Measurements from ENCODE around the gene TAS2R9. TPM values are rescaled to one million over a fixed set of nuclear protein-coding genes. Genes with fewer than 3 reads are reported as not detected.

The TAS2R9 gene
- total RNA-seq, 2 experiments from 2014 or later: not detected

GRCh38 chr12:10842862-10843261 is 32.9 kb upstream of the TAS2R9 start:
- ChIA-PET POLR2A (interaction anchor here (0.6 kb wide), 1 partner anchor 1252 kb away, joined by 4 read pairs; no protein-coding TSS in a partner anchor), CTCF (ENCODE audit: unreplicated experiment) (no interaction called here)
- no peaks in the 10 kb centered on the region for H3K9me2 ChIP-seq (ENCODE audit: insufficient read depth, low read length)
- H3K27ac ChIP-seq (ENCODE audit: low read depth, low read length, poor library complexity, severe bottlenecking): no peak overlapping the region
- H3K4me1 ChIP-seq (ENCODE audit: insufficient read depth, low read length, poor library complexity, severe bottlenecking): no peaks in the 10 kb centered on the region
- no TSS peak for BruUV-seq (replicated peaks)
- no peaks in the 10 kb centered on the region for H3K9me3 ChIP-seq (ENCODE audit: low read length)
- no peaks in the 10 kb centered on the region for H3K79me2 ChIP-seq (ENCODE audit: insufficient read depth, low read depth, low read length)
- H3K4me2 ChIP-seq (ENCODE audit: low read length): no peak overlapping the region
- H3K4me3 ChIP-seq (ENCODE audit: low read depth, low read length, poor library complexity, severe bottlenecking): no peak overlapping the region
- no peak for TF ChIP-seq EZH2phosphoT487 (IDR thresholded peaks at IDR 0.05; ENCODE audit: borderline replicate concordance, low read depth, low read length)
- TF ChIP-seq CTCF (conservative IDR thresholded peaks at IDR 0.05; ENCODE audit: low read length): no peak
- no peaks in the 10 kb centered on the region for H4K20me1 ChIP-seq (ENCODE audit: insufficient read depth, low read length)
- DNase-seq (ENCODE audit: low spot score): no peak
- intact Hi-C loops (cut with micrococcal nuclease; ENCODE audit: unreplicated experiment): no loop called here
- no peak overlapping the region for H2AFZ ChIP-seq (ENCODE audit: low read length)
- no peaks in the 10 kb centered on the region for H3K36me3 ChIP-seq (ENCODE audit: insufficient read depth, low read length)

GRCh38 chr12:10838461-10838860 is 28.5 kb upstream of the TAS2R9 start:
- no peak for DNase-seq (ENCODE audit: low spot score)
- CTCF ChIA-PET (ENCODE audit: unreplicated experiment): no interaction called here
- Histone ChIP-seq H3K36me3 (ENCODE audit: insufficient read depth, low read length) (no peaks in the 10 kb centered on the region), H3K27ac (ENCODE audit: low read depth, low read length, poor library complexity, severe bottlenecking) (no peak overlapping the region), H3K79me2 (ENCODE audit: insufficient read depth, low read depth, low read length) (no peaks in the 10 kb centered on the region), H2AFZ (ENCODE audit: low read length) (no peak overlapping the region), H3K4me1 (ENCODE audit: insufficient read depth, low read length, poor library complexity, severe bottlenecking) (no peaks in the 10 kb centered on the region), H3K9me2 (ENCODE audit: insufficient read depth, low read length) (peaks cover 4% of the 10 kb centered on the region; the same call in 1 of the 2 replicates), H4K20me1 (ENCODE audit: insufficient read depth, low read length) (no peaks in the 10 kb centered on the region), H3K9me3 (ENCODE audit: low read length) (no peaks in the 10 kb centered on the region), H3K4me2 (ENCODE audit: low read length) (no peak overlapping the region), H3K4me3 (ENCODE audit: low read depth, low read length, poor library complexity, severe bottlenecking) (no peak overlapping the region)
- no TSS peak for BruUV-seq (replicated peaks)
- no peak for TF ChIP-seq CTCF (conservative IDR thresholded peaks at IDR 0.05; ENCODE audit: low read length)
- no peak for TF ChIP-seq EZH2phosphoT487 (IDR thresholded peaks at IDR 0.05; ENCODE audit: borderline replicate concordance, low read depth, low read length)
- intact Hi-C loops (cut with micrococcal nuclease; ENCODE audit: unreplicated experiment): no loop called here
- POLR2A ChIA-PET: interaction anchor here (1.5 kb wide), 1 partner anchor 12 kb away, joined by 5 read pairs; the partner anchor contains the start of gene TAS2R10

GRCh38 chr12:10829994-10830393 is 20.0 kb upstream of the TAS2R9 start:
- H3K9me2 ChIP-seq (ENCODE audit: insufficient read depth, low read length): peaks cover 4% of the 10 kb centered on the region; the same call in 1 of the 2 replicates
- no peak overlapping the region for H2AFZ ChIP-seq (ENCODE audit: low read length)
- no peaks in the 10 kb centered on the region for H3K4me1 ChIP-seq (ENCODE audit: insufficient read depth, low read length, poor library complexity, severe bottlenecking)
- no peaks in the 10 kb centered on the region for H3K9me3 ChIP-seq (ENCODE audit: low read length)
- intact Hi-C loops (cut with micrococcal nuclease; ENCODE audit: unreplicated experiment): no loop called here
- no TSS peak for BruUV-seq (replicated peaks)
- POLR2A ChIA-PET: no interaction called here
- CTCF ChIA-PET (ENCODE audit: unreplicated experiment): no interaction called here
- no peak for DNase-seq (ENCODE audit: low spot score)
- no peak overlapping the region for H3K27ac ChIP-seq (ENCODE audit: low read depth, low read length, poor library complexity, severe bottlenecking)
- no peaks in the 10 kb centered on the region for H3K36me3 ChIP-seq (ENCODE audit: insufficient read depth, low read length)
- no peak overlapping the region for H3K4me2 ChIP-seq (ENCODE audit: low read length)
- no peak overlapping the region for H3K4me3 ChIP-seq (ENCODE audit: low read depth, low read length, poor library complexity, severe bottlenecking)
- TF ChIP-seq CTCF (conservative IDR thresholded peaks at IDR 0.05; ENCODE audit: low read length) (no peak), EZH2phosphoT487 (IDR thresholded peaks at IDR 0.05; ENCODE audit: borderline replicate concordance, low read depth, low read length) (no peak)
- no peaks in the 10 kb centered on the region for H3K79me2 ChIP-seq (ENCODE audit: insufficient read depth, low read depth, low read length)
- H4K20me1 ChIP-seq (ENCODE audit: insufficient read depth, low read length): no peaks in the 10 kb centered on the region

Measured in OCI-LY7 (cell line).